ENCODE measurements around the gene SLC25A26. TPM values are rescaled to one million over a fixed set of nuclear protein-coding genes. Genes with fewer than 3 reads are reported as not detected.

Gene SLC25A26, protein sequence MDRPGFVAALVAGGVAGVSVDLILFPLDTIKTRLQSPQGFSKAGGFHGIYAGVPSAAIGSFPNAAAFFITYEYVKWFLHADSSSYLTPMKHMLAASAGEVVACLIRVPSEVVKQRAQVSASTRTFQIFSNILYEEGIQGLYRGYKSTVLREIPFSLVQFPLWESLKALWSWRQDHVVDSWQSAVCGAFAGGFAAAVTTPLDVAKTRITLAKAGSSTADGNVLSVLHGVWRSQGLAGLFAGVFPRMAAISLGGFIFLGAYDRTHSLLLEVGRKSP
- 10 to 100 TPM; 19.1 to 22.4 TPM for total RNA-seq

DNA sequence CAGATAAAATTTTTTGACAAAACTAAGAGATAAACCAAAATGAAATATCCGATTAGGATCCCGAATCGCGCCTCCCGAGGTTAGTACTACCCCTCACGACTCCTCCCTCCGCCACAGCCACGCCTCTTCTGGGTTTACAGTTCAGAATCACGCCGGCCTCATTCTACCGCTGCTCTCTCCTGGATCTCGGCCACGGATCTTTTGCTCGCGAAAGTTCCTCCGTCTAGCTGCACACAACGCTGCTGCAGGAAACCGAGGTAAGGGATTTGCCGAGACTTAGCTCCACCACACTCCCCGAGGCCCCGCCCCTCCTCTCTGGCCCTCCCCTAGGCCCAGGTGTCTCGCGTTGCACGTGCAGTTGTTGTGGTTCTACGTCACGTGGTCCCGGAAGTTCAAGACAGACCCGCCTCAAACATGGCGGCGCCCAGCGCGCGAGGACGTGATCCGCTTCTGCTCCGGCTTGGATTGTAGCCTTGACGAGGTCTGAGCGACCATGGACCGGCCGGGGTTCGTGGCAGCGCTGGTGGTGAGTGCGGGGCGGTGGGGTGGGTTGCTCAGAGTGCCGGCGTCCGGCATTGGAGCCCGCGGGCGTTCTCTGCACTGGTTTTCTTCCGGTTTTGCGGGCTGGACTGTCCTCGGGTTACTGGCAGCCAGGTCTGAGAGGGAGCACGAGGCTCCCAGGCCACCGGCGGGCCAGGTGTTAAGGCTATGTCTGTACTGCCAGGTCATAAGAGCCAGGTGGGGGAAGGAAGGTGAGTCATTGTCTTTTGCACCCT lies at the start of gene SLC25A26:
Gene SLC25A26 (plus strand): TSS at position 400 of the 776 bp plus-strand sequence. CDS start 94 bp downstream, at position 494.
- peak within 1 kb of the TSS; percentile 73 to 79 for H3K27ac ChIP-seq

DNA sequence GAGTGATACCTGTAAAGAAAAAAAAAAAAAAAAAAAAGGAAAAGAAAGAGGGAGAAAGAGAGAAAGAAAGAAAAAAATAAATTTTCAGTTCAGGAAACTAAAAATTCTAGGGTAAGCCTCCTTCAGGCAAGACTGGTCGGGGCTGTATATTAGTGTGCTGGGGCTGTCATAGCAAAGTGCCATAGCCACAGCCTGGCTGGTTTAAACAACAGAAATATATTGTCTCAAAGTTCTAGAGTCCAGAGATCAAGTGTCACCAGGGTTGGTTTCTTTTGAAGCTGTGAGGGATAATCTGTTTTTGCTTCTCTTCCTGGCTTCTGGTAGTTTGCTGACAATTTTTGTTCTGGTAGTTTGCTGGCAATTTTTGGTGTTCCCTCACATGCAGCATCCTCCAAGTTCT lies 48.4 kb upstream of the SLC25A26 start:
- no peaks in the 10 kb centered on the region for H3K27me3 ChIP-seq
- no peaks in the 10 kb centered on the region for H3K4me1 ChIP-seq
- TF ChIP-seq, protein P1, sequence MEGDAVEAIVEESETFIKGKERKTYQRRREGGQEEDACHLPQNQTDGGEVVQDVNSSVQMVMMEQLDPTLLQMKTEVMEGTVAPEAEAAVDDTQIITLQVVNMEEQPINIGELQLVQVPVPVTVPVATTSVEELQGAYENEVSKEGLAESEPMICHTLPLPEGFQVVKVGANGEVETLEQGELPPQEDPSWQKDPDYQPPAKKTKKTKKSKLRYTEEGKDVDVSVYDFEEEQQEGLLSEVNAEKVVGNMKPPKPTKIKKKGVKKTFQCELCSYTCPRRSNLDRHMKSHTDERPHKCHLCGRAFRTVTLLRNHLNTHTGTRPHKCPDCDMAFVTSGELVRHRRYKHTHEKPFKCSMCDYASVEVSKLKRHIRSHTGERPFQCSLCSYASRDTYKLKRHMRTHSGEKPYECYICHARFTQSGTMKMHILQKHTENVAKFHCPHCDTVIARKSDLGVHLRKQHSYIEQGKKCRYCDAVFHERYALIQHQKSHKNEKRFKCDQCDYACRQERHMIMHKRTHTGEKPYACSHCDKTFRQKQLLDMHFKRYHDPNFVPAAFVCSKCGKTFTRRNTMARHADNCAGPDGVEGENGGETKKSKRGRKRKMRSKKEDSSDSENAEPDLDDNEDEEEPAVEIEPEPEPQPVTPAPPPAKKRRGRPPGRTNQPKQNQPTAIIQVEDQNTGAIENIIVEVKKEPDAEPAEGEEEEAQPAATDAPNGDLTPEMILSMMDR (IDR thresholded peaks at IDR 0.05) = no peak
- no peaks in the 10 kb centered on the region for H3K36me3 ChIP-seq
- no peak overlapping the region for H3K4me3 ChIP-seq
- no peaks in the 10 kb centered on the region for H3K9me3 ChIP-seq
- no peak for DNase-seq (ENCODE audit: low spot score)
- H3K27ac ChIP-seq = no peak overlapping the region

More for the DNA sequence above, at the start of gene SLC25A26:
- peaks cover 0 to 12% of the 10 kb centered on the region in 2 donors for H3K4me1 ChIP-seq
- TF ChIP-seq, protein P1 (IDR thresholded peaks at IDR 0.05) = no peak
- no peaks in the 10 kb centered on the region for H3K36me3 ChIP-seq
- DNase-seq (ENCODE audit: low spot score) = peak; percentile 95
- no peaks in the 10 kb centered on the region for H3K27me3 ChIP-seq
- peak within 1 kb of the TSS; percentile 71 to 80 for H3K4me3 ChIP-seq
- no peaks in the 10 kb centered on the region for H3K9me3 ChIP-seq

DNA sequence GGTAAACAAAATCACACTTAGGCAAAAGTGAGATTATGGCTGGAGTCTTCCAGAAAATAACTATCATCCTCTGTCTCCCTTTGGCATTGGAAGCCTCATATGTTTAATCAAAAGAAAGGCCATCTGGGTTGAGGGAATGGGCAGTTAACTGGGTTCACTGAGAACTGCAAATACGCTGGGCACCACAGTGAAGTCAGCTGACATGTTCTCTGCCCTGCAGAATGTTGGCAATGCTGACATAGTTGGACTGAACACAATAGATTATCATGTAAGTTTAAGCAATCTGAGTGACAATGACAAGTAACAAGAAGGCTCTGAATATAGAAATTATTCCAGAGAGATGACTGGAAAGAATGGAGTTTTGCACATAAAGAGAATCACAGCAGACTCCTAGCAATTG lies 43.8 kb upstream of the SLC25A26 start:
- Histone ChIP-seq H3K27ac (peak overlapping the region; percentile 61 to 87), H3K27me3 (no peaks in the 10 kb centered on the region), H3K9me3 (no peaks in the 10 kb centered on the region), H3K4me3 (no peak overlapping the region), H3K36me3 (no peaks in the 10 kb centered on the region), H3K4me1 (peaks cover 0 to 22% of the 10 kb centered on the region in 2 donors)
- TF ChIP-seq, protein P1 (IDR thresholded peaks at IDR 0.05) = peak in 1 of 2 donors; percentile 10
- DNase-seq (ENCODE audit: low spot score) = no peak

DNA sequence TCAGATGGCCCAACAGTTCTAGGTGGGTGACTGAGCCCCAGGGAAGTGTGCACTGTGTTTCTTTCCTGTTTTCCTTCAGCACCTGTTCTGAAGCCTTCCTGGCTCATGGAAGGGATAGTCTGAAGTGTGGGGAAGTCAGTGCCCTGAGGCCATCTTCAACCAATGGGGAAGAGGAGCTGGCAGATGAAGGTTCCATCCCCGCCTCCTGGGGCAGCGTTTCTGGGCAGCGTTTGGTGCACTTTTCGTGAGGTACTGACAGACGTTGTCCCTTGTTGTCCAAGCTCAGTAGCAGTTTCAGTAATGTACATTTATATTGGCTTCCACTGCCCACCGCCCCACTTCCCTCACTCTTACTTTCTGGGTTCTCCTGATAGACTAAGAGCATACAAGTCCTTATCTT lies 42.6 kb upstream of the SLC25A26 start:
- no peak for DNase-seq (ENCODE audit: low spot score)
- TF ChIP-seq, protein P1 (IDR thresholded peaks at IDR 0.05) = no peak
- Histone ChIP-seq H3K27me3 (no peaks in the 10 kb centered on the region), H3K27ac (peak overlapping the region; percentile 61 to 87), H3K36me3 (no peaks in the 10 kb centered on the region), H3K4me1 (peaks cover 0 to 33% of the 10 kb centered on the region in 2 donors), H3K4me3 (no peak overlapping the region), H3K9me3 (no peaks in the 10 kb centered on the region)

DNA sequence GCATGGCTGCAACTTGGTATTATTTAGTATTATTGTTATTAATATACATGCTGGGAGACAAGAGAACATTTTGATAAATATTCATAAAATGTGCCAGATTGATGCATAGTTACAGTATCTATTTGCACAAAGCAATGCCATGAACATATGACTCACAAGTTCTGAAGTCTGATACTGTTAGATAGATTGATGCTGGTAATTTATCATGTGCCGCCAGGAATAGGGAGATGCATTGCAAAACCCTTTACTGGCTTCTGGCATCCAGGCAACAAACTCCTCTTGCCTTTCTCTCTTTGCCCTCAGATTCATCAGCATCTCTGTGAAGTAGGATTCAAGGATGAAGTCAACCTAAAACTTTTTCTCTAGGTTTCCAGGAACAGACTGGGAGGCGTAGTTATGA lies 41.0 kb upstream of the SLC25A26 start:
- TF ChIP-seq, protein P1 (IDR thresholded peaks at IDR 0.05) = no peak
- Histone ChIP-seq H3K27me3 (no peaks in the 10 kb centered on the region), H3K4me1 (peaks cover 0 to 33% of the 10 kb centered on the region in 2 donors)

More for the DNA sequence above, 41.0 kb upstream of the SLC25A26 start:
- H3K27ac ChIP-seq = peak overlapping the region; percentile 59 to 78
- no peak overlapping the region for H3K4me3 ChIP-seq
- DNase-seq (ENCODE audit: low spot score) = no peak
- no peaks in the 10 kb centered on the region for H3K36me3 ChIP-seq
- H3K9me3 ChIP-seq = no peaks in the 10 kb centered on the region
